GM12801 (cell line): ENCODE measurements around the gene KRTAP12-1.

Experiments used
- TF ChIP-seq, protein P1 (sequence below): IDR thresholded peaks from one replicate; pipeline ENCODE4 v1.5.1; 2011; ENCODE audit warnings: control low read depth; ENCODE audit not compliant: insufficient read length; ENCODE audit errors: extremely low read depth

The KRTAP12-1 gene

DNA sequence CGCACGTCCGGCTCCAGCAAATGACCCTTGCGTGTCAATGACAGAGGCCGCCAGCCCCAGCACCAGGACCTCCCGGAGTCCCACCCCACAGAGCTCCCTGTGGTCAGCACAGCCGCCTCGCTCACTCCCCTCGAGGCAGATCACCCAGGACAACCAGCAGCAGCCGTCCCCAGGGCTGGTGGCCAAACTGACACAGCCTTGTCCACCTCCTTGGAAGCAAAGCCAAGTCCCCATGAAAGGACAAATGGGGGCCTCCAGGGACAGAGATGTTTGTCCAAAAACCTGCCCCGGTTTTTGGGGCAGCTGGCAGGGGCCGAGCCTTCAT is 42.7 kb downstream of the KRTAP12-1 start:
- TF ChIP-seq, protein P1, sequence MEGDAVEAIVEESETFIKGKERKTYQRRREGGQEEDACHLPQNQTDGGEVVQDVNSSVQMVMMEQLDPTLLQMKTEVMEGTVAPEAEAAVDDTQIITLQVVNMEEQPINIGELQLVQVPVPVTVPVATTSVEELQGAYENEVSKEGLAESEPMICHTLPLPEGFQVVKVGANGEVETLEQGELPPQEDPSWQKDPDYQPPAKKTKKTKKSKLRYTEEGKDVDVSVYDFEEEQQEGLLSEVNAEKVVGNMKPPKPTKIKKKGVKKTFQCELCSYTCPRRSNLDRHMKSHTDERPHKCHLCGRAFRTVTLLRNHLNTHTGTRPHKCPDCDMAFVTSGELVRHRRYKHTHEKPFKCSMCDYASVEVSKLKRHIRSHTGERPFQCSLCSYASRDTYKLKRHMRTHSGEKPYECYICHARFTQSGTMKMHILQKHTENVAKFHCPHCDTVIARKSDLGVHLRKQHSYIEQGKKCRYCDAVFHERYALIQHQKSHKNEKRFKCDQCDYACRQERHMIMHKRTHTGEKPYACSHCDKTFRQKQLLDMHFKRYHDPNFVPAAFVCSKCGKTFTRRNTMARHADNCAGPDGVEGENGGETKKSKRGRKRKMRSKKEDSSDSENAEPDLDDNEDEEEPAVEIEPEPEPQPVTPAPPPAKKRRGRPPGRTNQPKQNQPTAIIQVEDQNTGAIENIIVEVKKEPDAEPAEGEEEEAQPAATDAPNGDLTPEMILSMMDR: no peak

- TF ChIP-seq, protein P1: no peak
Observed at GRCh38 chr21:44637018-44637850, 44.7 kb downstream of the KRTAP12-1 start, which contains the start of gene KRTAP10-10. Gene KRTAP10-10, plus strand, starts transcription at chr21:44637356. Its CDS starts 62 bp downstream, at chr21:44637418.

DNA sequence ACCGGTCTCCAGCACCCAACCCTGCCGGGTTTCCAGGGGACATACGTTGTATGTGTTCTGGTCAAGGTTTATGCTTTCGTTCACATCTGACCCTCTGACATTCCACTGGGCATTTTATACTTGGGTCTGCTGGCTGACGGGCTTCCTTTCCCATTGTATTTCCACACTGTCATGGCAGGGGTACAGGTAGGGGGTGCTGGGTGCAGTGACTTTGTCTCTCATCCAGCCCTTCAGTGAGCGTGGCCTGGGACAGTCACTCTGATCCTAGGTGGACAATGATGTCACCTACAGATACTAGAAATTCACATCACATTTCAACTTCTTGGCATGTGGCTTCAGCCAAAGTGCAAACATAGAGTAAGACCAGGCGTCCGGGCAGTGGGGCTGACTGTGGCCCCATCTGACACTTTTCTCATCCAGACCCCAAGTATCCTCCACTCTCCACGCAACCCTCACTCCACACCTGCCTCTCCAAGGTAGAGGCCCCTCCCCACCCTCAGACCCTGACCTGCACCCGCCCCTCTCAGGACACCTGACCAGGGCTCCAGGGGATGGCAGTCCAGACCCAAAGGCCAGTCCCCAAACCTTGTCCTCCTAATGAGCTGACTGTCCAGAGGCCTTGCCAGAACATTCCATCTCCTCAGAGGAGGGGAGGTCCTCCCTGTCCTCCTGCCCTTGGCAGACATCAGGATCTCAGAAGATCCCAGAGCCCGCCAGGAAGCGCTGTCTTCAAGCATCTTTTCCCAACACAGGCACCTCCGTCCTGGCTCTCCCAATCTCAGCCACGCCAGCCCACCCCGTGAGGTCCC is 45.5 kb downstream of the KRTAP12-1 start:
- TF ChIP-seq, protein P1: no peak

- TF ChIP-seq, protein P1: no peak
Observed at GRCh38 chr21:44632067-44632466, 49.9 kb downstream of the KRTAP12-1 start.
